COLO668 (cell line): ENCODE results near the gene NUP153.

ENCODE experiments used
- DNase-seq: peaks from one replicate; lab custom pipeline; 2025; ENCODE audit not compliant: unreplicated experiment; lab: John Stamatoyannopoulos, UW

NUP153 gene

GRCh38 chr6:17663226-17663625, 43.5 kb downstream of the NUP153 start:
- no peak for DNase-seq

DNA sequence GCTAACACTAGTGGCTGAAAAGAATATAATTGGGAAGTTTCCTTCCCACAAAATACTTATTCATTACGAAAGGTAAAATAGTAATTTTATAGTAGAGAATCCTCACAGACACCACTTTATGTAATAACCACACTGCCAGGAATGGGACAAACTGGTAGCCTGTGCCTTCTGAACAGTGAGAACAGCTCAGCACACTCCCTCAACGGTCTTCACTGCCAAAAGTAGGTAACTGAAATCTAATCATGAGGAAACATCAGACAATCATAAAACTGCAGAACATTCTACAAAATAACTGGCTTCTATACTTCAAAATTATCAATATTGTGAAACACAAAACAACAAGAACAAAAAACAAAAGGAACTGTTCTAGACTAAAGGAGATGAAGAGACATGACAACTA, 44.1 kb downstream of the NUP153 start:
- DNase-seq, result no peak

GRCh38 chr6:17656644-17657043, 50.1 kb downstream of the NUP153 start:
- no peak for DNase-seq

DNA sequence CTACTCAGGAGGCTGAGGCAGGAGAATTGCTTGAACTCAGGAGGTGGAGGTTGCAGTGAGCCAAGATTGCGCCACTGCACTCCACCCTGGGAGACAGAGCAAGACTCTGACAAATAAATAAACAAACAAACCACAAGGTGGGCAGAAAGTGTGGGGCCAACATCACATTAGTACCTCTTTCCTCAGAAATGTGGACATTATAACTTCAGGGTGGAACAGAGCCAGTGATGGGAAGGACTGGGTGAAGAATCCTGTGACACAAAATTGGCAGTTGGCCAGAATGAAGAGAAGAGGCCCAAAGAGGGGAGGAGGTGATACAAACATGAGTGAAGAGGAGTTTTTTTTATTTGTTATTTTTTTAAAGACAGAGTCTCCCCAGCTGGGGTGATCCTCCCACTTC, 50.6 kb downstream of the NUP153 start:
- DNase-seq, result no peak

DNA sequence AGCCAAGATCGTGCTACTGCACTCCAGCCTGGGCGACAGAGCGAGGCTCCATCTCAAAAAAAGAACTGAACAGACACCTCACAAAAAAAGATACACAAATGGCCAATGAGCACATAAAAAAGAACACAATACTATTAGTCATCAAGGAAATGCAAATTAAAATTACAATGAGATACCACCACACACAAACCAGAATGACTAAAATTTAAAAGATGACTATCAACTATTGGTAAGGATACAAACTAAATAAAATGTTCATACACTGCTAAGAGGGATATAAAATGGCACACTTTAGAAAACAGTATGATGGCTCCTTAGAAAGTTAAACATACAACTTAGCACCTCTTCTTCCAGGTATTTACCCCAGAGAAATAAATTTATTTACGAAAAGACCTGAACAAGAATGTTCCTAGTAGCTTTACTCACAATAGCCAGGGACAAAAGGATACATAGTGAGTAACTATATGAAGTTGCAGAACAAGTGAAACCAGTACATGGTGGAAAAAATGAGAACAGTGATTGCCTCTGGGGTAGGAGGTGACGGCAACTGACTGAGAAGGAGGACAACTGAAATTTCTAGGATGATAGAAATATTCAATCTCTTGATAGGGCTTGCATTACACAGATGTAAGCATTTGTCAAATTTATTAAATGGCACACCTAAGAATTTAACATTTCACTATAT, 53.4 kb downstream of the NUP153 start:
- no peak for DNase-seq

GRCh38 chr6:17650656-17651309, 55.9 kb downstream of the NUP153 start:
- no peak for DNase-seq

- no peak for DNase-seq
Observed at GRCh38 chr6:17648745-17649144, 58.0 kb downstream of the NUP153 start.

DNA sequence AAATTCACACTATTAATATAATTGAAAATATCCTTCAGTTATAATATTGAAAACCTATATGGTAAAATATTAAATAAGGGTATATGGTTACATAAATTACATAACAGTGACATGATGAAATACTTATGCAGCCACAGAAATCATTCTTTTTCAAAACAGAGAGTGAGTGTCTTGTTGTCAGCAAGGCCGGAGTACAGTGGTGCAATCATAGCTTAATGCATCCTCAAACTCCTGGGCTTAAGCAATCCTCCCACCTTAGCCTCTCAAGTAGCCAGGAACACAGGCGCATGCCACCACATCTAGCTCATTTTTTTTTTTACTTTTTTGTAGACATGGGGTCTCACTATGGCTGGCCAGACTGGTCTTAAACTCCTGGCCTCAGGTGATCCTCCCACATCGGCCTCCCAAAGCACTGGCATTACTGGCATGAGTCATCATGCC, 66.2 kb downstream of the NUP153 start:
- DNase-seq, result no peak

DNA sequence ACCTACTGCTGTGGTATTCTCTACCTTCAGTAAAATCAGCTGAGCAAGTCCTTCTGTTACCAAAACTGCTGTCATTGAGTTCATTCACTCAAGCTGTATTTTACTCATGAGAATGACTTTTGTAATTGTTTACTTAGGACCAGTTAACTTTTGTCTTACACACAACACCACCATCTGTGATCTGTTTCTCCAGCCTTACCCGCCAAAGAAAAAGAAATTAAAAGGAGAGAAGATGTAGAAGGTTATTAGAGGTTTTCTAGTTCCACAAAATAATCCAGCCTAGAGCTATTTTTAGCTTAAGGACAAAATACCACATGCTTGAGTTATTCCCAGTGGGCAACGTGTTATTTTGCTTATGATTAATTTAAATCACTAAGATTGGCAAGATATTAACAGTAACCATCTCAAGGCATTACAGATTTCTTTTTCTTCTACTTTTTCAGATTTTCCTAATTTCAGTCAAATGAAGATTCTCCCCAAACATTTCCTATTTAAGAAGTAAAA, 68.5 kb downstream of the NUP153 start:
- DNase-seq, result no peak

DNA sequence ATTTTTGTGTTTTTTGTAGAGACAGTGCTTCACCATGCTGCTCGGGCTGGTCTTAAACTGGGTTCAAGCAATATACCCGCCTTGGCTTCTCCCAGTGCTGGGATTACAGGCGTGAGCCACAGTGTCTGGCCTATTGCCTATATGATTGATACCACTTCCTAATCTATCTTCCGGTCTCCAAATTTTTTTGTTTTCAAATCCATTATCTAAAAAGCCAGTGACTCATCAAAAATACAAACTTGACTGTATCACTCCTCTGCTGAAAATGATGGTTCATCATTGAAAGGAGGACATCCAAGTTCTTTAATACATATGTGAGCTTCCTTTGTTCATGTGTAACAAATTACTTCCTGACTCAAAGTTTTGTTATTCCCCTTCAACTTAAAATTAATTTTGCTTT, 71.2 kb downstream of the NUP153 start:
- DNase-seq, result no peak

DNA sequence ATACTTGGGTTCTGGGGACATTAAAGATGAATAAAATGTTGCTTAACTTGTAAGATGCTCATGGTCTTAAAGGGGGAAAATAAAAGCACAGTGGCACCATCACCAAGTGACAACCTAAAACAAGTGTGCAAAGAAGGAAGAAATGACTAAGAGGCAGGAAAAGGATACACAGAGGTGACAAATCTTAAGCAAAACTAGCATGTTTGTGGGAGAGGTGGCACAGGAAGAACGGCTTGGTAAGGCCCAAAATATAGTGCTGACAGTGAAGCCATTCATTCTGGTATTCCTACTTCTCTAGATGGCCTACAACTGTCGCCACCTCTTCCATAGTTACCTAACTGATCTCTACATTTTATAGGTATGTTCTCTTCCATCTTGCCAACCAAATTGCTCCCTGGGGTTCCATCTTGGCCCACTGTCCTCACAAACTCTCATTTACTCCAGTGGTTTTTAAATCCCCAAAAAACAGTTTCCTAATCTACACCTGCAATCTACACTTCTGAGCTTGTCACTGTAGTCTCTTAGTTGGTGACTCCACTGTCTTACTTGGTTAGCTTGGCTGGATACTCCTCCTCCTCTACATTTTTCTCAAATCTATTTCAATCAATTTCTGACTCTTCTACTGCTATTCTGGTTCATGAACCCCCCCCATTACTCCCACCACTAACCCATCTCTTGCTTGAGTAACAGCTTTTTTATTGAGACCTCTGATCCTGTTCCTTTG, 73.1 kb downstream of the NUP153 start:
- no peak for DNase-seq

DNA sequence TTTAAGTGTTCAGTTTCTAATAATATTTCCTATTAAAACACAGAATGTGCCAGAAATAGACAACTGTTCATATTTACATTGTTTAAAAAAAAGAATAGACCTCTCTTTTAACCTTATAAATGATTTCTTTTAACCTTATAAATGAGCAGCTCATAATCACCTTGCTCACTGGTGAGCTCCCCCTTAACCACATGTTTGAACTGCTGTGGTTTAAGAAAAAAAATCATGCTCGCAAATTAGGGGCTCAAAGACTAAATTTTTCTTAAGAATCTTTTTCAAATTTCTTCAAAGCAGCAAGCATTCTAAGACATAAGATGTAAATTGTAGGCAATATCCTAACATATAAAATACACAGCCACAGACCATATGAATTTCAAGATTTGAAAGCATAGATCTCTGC, 73.8 kb downstream of the NUP153 start:
- DNase-seq, result no peak

DNA sequence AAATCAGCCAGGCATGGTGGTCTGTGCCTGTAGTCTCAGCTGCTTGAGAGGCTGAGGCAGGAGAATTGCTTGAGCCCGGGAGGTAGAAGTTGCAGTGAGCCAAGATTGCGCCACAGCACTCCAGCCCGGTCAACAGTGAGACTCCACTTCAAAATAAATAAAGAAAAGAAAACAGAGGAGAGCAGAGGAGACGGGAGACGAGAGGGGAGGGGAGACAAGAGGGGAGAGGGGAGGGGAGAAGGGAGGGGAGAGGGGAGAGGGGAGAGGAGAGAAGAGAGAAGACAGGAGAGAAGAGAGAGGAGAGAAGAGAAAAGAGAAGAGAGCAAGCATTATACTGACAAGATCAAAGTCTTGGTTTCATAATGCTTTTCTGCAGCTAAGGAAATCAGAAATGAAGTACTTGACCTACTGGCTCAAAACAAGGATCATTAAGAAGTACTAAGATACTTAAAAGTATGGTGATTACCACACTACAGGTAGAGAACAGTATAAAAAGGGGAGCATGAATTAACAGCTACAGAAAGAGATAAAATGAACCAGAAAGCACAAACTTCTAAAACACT, 76.1 kb downstream of the NUP153 start:
- DNase-seq, result no peak

GRCh38 chr6:17629824-17630510, 76.8 kb downstream of the NUP153 start:
- DNase-seq, result no peak

DNA sequence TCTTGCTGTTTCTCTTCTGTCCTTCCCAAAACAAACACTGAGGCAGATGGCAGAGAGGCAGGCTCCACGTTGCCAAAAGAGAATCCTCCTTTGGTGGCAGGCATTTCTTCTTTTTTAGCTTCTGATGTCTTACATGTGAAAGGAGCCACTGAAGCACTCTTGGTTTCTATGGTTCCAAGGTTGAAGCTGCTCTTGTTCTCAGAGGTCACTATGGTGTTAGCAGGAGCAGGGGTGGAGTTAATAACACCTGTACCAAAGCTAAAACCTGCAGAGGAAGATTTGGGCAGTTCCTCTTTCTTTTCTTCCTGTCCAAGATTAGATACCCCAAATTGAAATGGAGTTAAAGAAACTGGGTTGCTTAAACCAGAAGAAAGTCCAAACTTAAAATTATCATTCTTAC, 77.9 kb downstream of the NUP153 start:
- no peak for DNase-seq

GRCh38 chr6:17624396-17624795, 82.3 kb downstream of the NUP153 start:
- no peak for DNase-seq

DNA sequence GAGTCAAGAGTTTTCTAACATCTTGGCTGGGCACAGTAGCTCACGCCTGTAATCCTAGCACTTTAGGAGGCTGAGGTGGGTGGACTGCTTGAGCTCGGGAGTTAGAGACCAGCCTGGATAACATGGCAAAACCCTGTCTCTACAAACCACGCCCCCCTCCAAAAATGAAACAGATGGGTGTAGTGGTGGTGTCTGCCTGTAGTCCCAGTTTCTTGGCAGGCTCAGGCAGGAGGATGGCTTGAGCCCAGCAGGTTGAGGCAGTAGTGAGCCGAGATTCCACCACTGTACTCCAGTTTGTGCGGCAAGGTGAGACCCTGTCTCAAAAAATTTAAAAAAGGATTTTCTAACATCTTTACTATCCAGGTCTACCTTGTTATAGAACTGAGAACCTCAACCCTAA, 84.6 kb downstream of the NUP153 start:
- no peak for DNase-seq

DNA sequence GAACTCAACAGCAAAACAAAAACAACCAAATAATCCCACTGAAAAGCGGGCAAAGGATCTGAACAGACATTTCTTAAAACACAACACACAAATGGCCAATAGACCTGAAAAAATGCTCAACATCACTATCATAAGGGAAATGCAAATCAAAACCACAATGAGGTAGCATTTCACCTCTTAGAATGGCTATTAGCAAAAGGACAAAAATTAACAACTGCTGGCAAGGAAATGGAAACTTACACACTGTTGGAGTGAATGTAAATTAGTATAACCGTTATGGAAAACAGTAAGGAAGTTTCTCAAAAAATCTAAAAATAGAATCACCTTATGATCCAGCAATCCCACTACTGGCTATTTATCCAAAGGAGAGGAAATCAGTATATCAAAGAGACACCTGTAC, 85.7 kb downstream of the NUP153 start:
- DNase-seq, result no peak

DNA sequence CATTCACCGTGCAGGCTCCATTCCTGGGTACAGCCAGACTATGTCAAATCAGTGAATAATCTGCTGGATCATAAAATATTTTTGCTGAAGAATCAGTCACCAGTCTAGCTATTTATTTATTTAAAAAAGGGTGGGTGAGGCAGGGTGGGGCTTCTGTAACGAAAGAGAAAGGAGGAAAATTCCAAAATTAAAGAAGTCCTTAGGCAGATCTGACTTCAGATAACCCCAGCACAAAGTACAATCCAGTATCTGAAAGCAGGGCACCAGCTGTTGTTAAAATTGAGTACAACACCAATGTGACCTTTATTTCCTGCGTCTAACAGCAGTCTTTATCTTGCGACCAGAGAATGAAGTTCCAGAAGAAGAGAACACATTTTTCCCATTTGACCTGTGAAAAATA, 90.9 kb downstream of the NUP153 start:
- no peak for DNase-seq

DNA sequence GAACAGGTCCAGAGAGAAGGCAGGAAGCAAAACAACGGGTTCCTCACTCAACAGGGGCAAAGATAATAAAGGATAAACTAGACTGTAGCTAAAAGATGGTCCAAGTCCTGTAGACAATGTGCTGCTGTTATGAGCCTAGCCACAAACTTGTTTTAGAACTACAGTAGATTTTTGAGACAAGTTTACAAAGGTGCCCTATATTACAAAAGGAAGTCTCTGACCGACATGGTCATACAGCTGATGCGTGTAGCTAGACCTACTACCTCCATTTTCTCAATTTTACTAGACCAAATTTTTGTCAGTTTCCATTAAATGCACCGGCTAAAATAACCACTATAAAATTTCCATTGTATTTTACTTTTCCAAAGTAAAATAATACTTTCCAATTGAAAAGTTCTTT, 94.7 kb downstream of the NUP153 start:
- DNase-seq, result no peak

DNA sequence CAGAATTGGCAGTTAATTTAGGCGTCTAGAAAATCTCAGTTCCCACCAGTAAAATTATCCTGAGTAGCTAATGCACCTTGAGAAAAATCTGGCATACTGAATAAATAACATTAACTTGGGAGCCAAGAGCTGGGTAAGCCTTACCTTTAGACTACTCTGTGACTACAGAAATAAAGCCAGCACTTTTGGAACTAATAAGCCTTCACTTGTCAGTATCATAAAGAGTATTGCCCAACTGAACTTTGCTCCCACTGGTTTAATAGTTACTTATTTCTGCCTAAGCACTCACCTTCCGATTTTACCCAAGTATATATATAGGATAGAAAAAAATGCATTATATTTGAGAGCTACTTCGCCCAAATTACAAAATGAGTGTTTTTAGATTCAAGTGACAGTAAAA, 95.9 kb downstream of the NUP153 start:
- no peak for DNase-seq
